GM18505 (cell line): ENCODE data around the gene ATXN1.

Experiments used
- ATAC-seq: cut with Tn5 transposase; IDR thresholded peaks from one replicate; pipeline ENCODE4 v1.9.1; 2021; ENCODE audit not compliant: unreplicated experiment
- POLR2A ChIP-seq: IDR thresholded peaks from 4 replicates; pipeline ENCODE4 v1.6.1; 2011; ENCODE audit warnings: borderline replicate concordance; ENCODE audit not compliant: insufficient read depth, insufficient read length; ENCODE audit errors: extremely low read depth

Gene ATXN1

GRCh38 chr6:16301511-16301910 lies 459.7 kb downstream of the ATXN1 start:
- TF ChIP-seq POLR2A, result no peak
- ATAC-seq, result peak; percentile 68

GRCh38 chr6:16299861-16300260 lies 461.4 kb downstream of the ATXN1 start:
- no peak for ATAC-seq
- TF ChIP-seq POLR2A, result no peak

GRCh38 chr6:16296061-16296670 lies 465.1 kb downstream of the ATXN1 start:
- no peak for TF ChIP-seq POLR2A
- no peak for ATAC-seq

- TF ChIP-seq POLR2A, result no peak
- no peak for ATAC-seq
These were observed 465.8 kb downstream of the ATXN1 start for GRCh38 chr6:16295471-16295870.

GRCh38 chr6:16295060-16295459 lies 466.2 kb downstream of the ATXN1 start:
- ATAC-seq, result no peak
- no peak for TF ChIP-seq POLR2A

- no peak for ATAC-seq
- TF ChIP-seq POLR2A, result no peak
These were observed 466.9 kb downstream of the ATXN1 start for GRCh38 chr6:16294371-16294770.

- no peak for ATAC-seq
- TF ChIP-seq POLR2A, result no peak
These were observed 468.3 kb downstream of the ATXN1 start for GRCh38 chr6:16292942-16293341.

GRCh38 chr6:16292432-16292831 lies 468.8 kb downstream of the ATXN1 start:
- ATAC-seq, result no peak
- TF ChIP-seq POLR2A, result no peak

GRCh38 chr6:16291739-16292138 lies 469.5 kb downstream of the ATXN1 start:
- ATAC-seq, result no peak
- no peak for TF ChIP-seq POLR2A

- no peak for ATAC-seq
These were observed 473.1 kb downstream of the ATXN1 start for GRCh38 chr6:16288163-16288562.

GRCh38 chr6:16286151-16286522 lies 475.1 kb downstream of the ATXN1 start:
- no peak for ATAC-seq
- TF ChIP-seq POLR2A, result no peak

More at GRCh38 chr6:16288163-16288562, 473.1 kb downstream of the ATXN1 start:
- no peak for TF ChIP-seq POLR2A

- no peak for ATAC-seq
- no peak for TF ChIP-seq POLR2A
These were observed 475.7 kb downstream of the ATXN1 start for GRCh38 chr6:16285467-16286150.

GRCh38 chr6:16284472-16284871 lies 476.8 kb downstream of the ATXN1 start:
- no peak for TF ChIP-seq POLR2A
- ATAC-seq, result no peak

GRCh38 chr6:16282370-16282769 lies 478.9 kb downstream of the ATXN1 start:
- TF ChIP-seq POLR2A, result no peak
- no peak for ATAC-seq
